Duodenal mucosa (tissue), 2 donors: Measurements from ENCODE around the gene SUMF1.

Experiments used
- H3K27ac ChIP-seq: one replicate; pipeline ENCODE4 v1.7.0; 2013; ENCODE audit warnings: low read depth, low read length
- H3K27me3 ChIP-seq, 2 donors: one replicate each; pipeline ENCODE4 v1.7.0; 2013; ENCODE audit warnings: low read length in 2 of 2, control low read depth in 1 of 2; ENCODE audit not compliant: insufficient read depth in 2 of 2, control insufficient read depth in 1 of 2
- H3K36me3 ChIP-seq, 2 donors: one replicate each; pipeline ENCODE4 v1.7.0; 2013; ENCODE audit warnings: low read length in 2 of 2, control low read depth in 1 of 2; ENCODE audit not compliant: insufficient read depth in 2 of 2, control insufficient read depth in 1 of 2
- H3K4me1 ChIP-seq, 2 donors: one replicate each; pipeline ENCODE4 v1.7.0; 2013; ENCODE audit warnings: low read length in 2 of 2, control low read depth in 1 of 2; ENCODE audit not compliant: insufficient read depth in 2 of 2, control insufficient read depth in 1 of 2
- H3K4me3 ChIP-seq, 2 donors: one replicate each; pipeline ENCODE4 v1.7.0; 2013; ENCODE audit warnings: low read length in 2 of 2, low read depth in 1 of 2
- H3K9ac ChIP-seq, 2 donors: one replicate each; pipeline ENCODE4 v1.7.0; 2013; ENCODE audit warnings: low read length in 2 of 2, low read depth in 1 of 2
- H3K9me3 ChIP-seq, 2 donors: one replicate each; pipeline ENCODE4 v1.7.0; 2013; ENCODE audit warnings: low read length in 2 of 2, control low read depth in 1 of 2; ENCODE audit not compliant: control insufficient read depth in 1 of 2

SUMF1 gene

DNA sequence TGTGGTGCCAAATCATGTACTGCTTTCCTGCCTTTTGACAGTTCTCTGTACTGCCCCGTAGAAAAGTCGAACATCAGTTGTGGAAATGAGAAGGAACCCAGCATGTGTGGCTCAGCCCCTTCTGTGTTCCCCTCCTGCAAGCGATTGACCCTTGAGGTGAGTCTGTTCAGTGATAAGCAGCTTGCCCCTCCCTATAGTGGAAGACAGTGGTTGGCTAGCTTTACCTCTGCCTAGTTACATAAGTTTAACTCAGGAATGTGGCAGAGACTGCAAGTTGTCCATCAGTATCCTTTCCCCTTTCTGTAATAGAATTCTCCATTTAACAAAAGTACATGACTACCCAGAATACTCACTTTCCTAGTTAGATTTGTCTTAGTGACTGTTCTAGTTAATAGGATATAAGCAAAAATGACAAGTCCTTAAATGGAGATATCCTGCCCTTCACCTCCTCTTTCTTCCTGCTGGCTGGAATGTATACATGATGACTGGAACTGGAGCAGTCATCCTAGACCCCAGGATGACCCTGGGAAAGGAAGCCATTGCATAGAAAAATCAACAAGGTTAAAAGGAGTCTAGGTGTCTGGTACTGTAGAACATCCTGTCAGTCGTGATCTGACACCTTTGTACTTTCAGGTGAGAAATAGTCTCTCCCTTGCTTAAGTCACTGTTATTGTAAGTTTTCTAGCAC, 153.3 kb downstream of the SUMF1 start:
- H3K4me1 ChIP-seq = peaks cover 0 to 4% of the 10 kb centered on the region in 2 donors
- no peak overlapping the region for H3K9ac ChIP-seq
- H3K27ac ChIP-seq = no peak overlapping the region
- H3K9me3 ChIP-seq = no peaks in the 10 kb centered on the region
- peaks cover 5 to 33% of the 10 kb centered on the region in 2 donors for H3K36me3 ChIP-seq
- no peak overlapping the region for H3K4me3 ChIP-seq
- H3K27me3 ChIP-seq = no peaks in the 10 kb centered on the region

DNA sequence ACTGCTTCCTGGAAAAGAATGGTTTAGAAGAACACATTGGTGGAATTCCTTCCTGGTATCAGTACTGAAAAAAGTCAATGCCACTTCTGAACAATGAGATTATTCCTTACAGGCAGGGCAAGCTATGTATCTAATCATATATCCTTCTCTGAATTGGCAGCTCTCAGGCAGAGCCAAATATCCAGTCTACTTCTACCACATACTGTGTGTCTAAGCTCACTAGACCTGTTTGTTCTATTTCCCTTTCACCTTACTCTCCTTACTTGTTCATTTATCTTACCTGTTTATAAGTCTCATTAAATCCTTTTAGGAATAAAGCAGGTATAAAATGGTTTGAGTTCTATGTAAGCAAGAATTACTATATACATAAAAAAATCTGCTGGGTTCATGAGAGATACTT, 155.6 kb downstream of the SUMF1 start:
- H3K4me1 ChIP-seq = peaks cover 0 to 4% of the 10 kb centered on the region in 2 donors
- H3K36me3 ChIP-seq = peaks cover 5 to 28% of the 10 kb centered on the region in 2 donors
- no peaks in the 10 kb centered on the region for H3K27me3 ChIP-seq
- no peaks in the 10 kb centered on the region for H3K9me3 ChIP-seq
- H3K4me3 ChIP-seq = no peak overlapping the region
- H3K9ac ChIP-seq = no peak overlapping the region
- H3K27ac ChIP-seq = no peak overlapping the region
